Islet of Langerhans (tissue), 1 donor: Measurements from ENCODE around the gene CCL19.

Experiments used
- FAIRE-seq: peaks from one replicate; lab custom pipeline; 2011; peaks lifted over from hg19 to GRCh38; lab: Jason Lieb, UNC

Gene CCL19

DNA sequence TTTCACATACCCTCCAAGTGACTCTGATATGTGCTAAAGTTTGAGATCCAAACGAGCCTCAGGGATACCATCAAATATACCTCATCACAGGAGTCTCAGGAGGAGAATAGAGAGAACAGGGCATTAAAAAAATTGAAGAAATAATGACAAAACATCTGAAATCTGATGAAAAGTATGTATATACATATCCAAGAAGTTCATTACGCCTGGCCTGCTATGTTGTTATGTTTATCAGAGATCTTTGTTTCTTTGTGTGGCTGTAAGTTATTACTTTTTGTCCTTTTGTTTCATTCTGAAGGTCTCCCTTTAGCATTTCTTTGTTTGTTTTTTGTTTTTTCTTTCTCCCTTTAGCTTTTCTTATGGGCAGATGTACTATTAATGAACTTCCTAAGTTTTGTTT lies 2.5 kb upstream of the CCL19 start:
- FAIRE-seq: no peak

- FAIRE-seq: no peak
These were observed 850 bp upstream of the CCL19 start for GRCh38 chr9:34691936-34692315.

GRCh38 chr9:34689512-34689911 lies 1.6 kb downstream of the CCL19 start:
- FAIRE-seq: no peak

GRCh38 chr9:34689116-34689470 lies 2.0 kb downstream of the CCL19 start:
- no peak for FAIRE-seq

- no peak for FAIRE-seq
These were observed 2.6 kb downstream of the CCL19 start for GRCh38 chr9:34688329-34689115.

DNA sequence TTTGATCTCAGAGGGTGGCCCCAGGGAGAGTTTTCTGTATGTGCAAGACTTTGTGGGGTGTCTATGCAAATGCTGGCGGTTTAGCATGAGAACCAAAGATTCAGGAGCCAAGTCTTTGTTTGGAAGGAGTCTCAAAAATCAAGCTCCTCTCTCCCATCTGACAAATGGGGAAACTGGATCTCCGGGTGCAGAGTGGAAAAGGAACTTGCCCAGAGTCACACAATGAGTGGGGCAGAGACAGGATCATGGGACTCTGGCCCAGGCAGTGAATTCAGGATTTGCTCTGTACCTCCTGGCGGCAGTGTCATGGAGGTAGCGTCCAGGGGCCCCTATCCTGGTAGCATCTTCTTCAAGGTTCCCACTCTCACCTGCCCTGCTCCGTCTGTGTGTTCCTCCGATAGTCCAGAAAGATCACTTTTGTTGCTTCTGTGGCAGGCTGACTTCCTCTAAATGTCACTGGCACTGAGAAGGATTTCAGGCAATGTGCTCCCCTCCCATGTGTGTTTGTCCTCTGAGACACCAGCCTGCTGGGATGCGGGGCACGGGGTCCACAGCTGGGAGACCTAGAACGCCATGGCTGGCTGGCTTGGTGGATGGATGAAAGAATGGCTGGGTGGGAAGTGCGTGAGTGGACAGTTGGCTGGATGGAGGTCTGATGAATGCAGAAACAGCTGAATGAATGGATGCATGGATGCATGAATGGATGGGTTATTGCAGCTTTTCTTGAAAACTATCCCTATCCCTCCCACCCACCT lies 3.6 kb downstream of the CCL19 start:
- FAIRE-seq: no peak

- no peak for FAIRE-seq
These were observed 4.3 kb downstream of the CCL19 start for GRCh38 chr9:34686732-34687131.

- FAIRE-seq: no peak
These were observed 4.8 kb downstream of the CCL19 start for GRCh38 chr9:34686231-34686630.

- no peak for FAIRE-seq
These were observed 5.5 kb downstream of the CCL19 start for GRCh38 chr9:34685591-34685990.

GRCh38 chr9:34684816-34685215 lies 6.3 kb downstream of the CCL19 start:
- FAIRE-seq: no peak

- no peak for FAIRE-seq
These were observed 6.9 kb downstream of the CCL19 start for GRCh38 chr9:34684145-34684544.

DNA sequence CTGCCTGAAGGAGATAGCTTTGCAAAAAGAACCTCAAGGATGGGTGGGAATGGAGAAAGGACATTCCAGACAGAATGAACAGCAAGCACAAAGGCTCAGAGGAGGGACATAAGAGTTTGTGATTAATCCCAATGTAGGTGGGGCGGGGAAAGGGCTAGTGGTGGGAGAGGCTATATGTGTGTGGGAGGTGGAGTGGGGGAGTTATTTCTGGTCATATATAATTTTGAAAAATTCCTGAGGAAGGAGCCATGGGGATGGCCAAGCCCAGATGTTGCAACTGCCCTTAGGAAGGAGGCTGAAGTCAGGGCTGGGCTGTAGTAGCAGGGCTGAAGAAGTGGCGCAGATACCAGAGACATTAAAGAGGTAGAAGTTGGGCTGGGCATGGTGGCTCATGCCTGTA lies 15.2 kb downstream of the CCL19 start:
- FAIRE-seq: no peak

DNA sequence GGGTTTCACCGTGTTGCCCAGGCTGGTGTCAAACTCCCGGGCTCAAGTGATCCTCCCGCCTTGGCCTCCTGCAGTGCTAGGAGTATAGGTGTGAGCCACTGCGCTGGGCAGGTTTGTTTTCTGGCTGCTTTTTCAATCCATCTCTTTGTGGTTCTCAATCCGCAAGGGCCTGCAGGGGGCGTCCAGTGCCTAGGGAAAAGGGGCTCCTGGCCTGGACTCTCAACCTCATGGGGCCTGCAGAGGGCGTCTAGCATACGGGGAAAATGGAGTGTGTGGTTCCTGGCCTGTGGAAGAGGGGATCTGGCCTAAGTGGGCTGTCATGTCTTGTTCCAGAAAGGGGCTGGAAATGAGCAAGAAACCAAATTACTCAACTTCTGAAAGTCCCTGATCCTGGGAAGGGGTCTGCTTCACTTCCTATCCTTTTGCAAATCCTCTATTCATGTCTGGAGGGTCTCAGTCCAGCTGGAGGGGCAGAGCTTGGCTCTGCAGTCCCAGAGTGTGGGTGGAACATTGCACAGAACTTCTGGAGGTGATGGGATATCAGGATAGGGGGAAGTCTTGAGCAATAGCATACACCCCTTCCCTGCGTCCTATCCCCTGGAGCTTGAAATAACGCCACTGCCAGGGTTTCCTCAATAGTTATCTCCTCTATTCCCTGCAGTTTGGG lies 15.9 kb downstream of the CCL19 start:
- no peak for FAIRE-seq

DNA sequence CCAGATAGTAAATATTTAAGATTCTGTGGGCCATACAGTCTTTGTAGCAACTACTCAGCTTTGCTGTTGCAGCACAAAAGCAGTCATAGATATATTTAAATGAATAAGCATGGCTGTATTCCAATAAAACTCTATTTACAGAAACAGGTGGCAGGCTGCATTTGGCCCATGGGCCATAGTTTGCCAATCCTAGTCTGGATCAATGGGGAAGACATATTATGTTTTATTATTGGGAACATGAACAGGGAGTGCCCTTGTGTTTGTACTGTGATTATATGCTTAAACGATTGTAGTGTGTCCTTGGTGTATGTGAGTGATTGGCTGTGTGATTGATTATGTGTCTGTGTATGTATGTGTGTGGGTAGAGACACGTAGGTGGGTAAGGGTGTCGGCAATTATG lies 16.6 kb downstream of the CCL19 start:
- no peak for FAIRE-seq

- FAIRE-seq: no peak
These were observed 19.8 kb downstream of the CCL19 start for GRCh38 chr9:34671307-34671706.

- FAIRE-seq: no peak
These were observed 21.1 kb downstream of the CCL19 start for GRCh38 chr9:34669809-34670562.

GRCh38 chr9:34665381-34666250 lies 25.5 kb downstream of the CCL19 start:
- peak; percentile 66 for FAIRE-seq

- FAIRE-seq: no peak
These were observed 26.1 kb downstream of the CCL19 start for GRCh38 chr9:34665067-34665380.

DNA sequence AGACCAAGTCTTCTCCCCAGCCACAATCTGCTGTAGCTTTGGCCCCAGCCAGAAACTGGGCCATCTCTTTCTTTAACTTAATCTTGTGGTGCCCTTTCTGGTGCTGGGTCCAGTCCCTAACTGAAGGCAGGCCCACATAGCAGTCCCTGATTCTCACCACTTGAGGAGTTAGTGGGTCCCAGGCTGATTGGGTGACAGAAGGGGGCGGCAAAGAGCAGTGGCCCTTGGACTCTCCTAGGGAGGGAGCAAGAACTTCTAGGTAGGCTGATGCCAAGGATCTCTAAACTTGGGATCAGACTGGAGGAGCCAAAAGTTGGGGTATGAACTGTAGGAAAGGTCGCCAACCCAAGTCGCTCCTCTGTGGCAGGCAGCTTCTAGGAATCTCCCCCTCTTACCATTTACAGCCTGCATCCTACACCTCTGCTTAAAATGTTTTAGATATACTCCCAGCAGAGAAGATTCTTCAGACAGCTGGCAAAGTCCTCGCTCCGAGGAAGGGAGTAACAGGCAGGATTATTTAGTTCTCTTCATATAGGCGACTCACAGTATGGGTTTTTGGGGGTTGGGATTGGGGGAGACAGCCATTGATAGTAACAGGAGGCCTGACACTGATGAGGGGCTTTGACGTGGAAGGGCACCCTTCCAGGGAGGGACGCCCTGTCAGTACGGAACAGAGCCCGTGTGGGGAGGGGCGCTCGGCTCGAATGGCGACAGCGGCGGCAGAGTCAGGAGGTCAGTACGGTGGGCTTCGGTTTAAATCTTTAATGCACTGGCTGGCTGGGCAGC lies 26.6 kb downstream of the CCL19 start:
- FAIRE-seq: no peak

DNA sequence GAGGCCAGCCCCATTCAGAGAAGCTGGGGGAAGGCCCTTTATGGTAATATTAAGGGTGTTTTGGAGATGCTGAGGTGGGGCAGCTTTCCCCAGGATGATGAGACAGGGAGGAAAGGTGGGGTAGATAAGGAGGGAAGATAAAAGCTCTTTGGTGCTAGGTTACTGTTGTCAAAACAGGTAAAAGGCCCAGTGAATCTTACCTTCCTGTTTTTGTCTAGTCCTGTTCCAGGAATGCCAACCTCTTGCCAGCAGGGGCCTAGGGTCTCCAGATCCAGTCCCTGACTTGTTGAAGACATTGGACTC lies 27.8 kb downstream of the CCL19 start:
- FAIRE-seq: no peak
